Osteocyte (in vitro differentiated cells): ENCODE data around the gene MINPP1. TPM values are rescaled to one million over a fixed set of nuclear protein-coding genes. Genes with fewer than 3 reads are reported as not detected.

Experiments used
- DNase-seq: peaks from one replicate; pipeline ENCODE4 v3.0.0; 2021; ENCODE audit warnings: mixed read lengths; ENCODE audit not compliant: unreplicated experiment; ENCODE audit errors: extremely low spot score
- H3K27ac Mint-ChIP-seq: one replicate; pipeline ENCODE4 v1.8.0; 2021; ENCODE audit warnings: mild to moderate bottlenecking, mixed read lengths; ENCODE audit not compliant: unreplicated experiment
- H3K27me3 Mint-ChIP-seq: one replicate; pipeline ENCODE4 v1.8.0; 2021; ENCODE audit warnings: mixed read lengths; ENCODE audit not compliant: unreplicated experiment
- H3K36me3 Mint-ChIP-seq: one replicate; pipeline ENCODE4 v1.8.0; 2021; ENCODE audit warnings: mixed read lengths; ENCODE audit not compliant: unreplicated experiment
- H3K4me1 Mint-ChIP-seq: one replicate; pipeline ENCODE4 v1.8.0; 2021; ENCODE audit warnings: mixed read lengths; ENCODE audit not compliant: unreplicated experiment
- H3K4me3 Mint-ChIP-seq: one replicate; pipeline ENCODE4 v1.8.0; 2021; ENCODE audit warnings: mild to moderate bottlenecking, moderate library complexity, mixed read lengths; ENCODE audit not compliant: unreplicated experiment
- H3K9me3 Mint-ChIP-seq: one replicate; pipeline ENCODE4 v1.8.0; 2021; ENCODE audit warnings: mixed read lengths; ENCODE audit not compliant: unreplicated experiment
- total RNA-seq: library from RNA; stranded (reverse); gene quantifications from 2 replicates; pipeline ENCODE4 v1.2.1, GENCODE V29; 2021
- TF ChIP-seq, protein P1 (sequence below): fragments of 200-600 bp; sonication (generic); IDR thresholded peaks from 2 replicates; pipeline ENCODE4 v1.5.0; 2021; ENCODE audit warnings: antibody characterized with exemption, mild to moderate bottlenecking, moderate library complexity

Gene MINPP1
- total RNA-seq, 1 donor from 2014 or later: 22.9 TPM

DNA sequence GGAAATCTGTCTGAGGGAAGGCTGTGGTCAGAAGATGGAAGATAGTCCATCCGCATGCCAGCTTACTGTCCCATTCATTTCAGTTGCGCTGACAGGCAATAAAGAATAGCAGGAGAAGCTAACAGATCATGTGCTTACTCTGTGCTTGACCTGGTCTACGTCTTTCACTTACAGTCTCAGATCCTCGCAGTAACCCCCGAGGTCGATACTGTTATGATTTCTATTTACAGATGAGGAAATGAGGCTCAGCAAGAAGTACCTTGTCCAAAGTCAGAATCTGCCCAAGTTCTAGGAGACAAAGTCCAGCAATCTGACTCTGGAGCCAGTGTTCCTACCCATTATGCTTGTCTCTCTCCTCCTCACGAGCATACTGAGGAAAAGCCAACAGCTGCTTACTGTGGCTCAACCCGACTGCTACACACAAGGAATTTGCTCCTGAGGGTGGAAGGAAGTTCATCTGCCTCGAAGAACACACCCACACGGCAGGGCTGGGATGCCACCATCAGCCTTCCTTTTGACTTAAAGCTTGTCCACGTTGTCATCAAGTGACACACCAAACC lies 74.2 kb downstream of the MINPP1 start:
- Mint-ChIP-seq H3K27ac (no peak overlapping the region), H3K4me1 (peaks cover 19% of the 10 kb centered on the region), H3K36me3 (no peaks in the 10 kb centered on the region), H3K27me3 (peaks cover 7% of the 10 kb centered on the region), H3K9me3 (no peaks in the 10 kb centered on the region), H3K4me3 (no peak overlapping the region)
- TF ChIP-seq, protein P1, sequence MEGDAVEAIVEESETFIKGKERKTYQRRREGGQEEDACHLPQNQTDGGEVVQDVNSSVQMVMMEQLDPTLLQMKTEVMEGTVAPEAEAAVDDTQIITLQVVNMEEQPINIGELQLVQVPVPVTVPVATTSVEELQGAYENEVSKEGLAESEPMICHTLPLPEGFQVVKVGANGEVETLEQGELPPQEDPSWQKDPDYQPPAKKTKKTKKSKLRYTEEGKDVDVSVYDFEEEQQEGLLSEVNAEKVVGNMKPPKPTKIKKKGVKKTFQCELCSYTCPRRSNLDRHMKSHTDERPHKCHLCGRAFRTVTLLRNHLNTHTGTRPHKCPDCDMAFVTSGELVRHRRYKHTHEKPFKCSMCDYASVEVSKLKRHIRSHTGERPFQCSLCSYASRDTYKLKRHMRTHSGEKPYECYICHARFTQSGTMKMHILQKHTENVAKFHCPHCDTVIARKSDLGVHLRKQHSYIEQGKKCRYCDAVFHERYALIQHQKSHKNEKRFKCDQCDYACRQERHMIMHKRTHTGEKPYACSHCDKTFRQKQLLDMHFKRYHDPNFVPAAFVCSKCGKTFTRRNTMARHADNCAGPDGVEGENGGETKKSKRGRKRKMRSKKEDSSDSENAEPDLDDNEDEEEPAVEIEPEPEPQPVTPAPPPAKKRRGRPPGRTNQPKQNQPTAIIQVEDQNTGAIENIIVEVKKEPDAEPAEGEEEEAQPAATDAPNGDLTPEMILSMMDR: no peak
- DNase-seq: no peak

- DNase-seq: no peak
- H3K9me3 Mint-ChIP-seq: no peaks in the 10 kb centered on the region
- H3K36me3 Mint-ChIP-seq: no peaks in the 10 kb centered on the region
- H3K27ac Mint-ChIP-seq: peak overlapping the region; percentile 38
- TF ChIP-seq, protein P1: no peak
- no peak overlapping the region for H3K4me3 Mint-ChIP-seq
- peaks cover 4% of the 10 kb centered on the region for H3K27me3 Mint-ChIP-seq
- peaks cover 19% of the 10 kb centered on the region for H3K4me1 Mint-ChIP-seq
Measured at GRCh38 chr10:87579563-87579962, 74.9 kb downstream of the MINPP1 start.

GRCh38 chr10:87580016-87580415 lies 75.3 kb downstream of the MINPP1 start:
- Mint-ChIP-seq H3K4me3 (no peak overlapping the region), H3K36me3 (no peaks in the 10 kb centered on the region)
- TF ChIP-seq, protein P1: no peak

DNA sequence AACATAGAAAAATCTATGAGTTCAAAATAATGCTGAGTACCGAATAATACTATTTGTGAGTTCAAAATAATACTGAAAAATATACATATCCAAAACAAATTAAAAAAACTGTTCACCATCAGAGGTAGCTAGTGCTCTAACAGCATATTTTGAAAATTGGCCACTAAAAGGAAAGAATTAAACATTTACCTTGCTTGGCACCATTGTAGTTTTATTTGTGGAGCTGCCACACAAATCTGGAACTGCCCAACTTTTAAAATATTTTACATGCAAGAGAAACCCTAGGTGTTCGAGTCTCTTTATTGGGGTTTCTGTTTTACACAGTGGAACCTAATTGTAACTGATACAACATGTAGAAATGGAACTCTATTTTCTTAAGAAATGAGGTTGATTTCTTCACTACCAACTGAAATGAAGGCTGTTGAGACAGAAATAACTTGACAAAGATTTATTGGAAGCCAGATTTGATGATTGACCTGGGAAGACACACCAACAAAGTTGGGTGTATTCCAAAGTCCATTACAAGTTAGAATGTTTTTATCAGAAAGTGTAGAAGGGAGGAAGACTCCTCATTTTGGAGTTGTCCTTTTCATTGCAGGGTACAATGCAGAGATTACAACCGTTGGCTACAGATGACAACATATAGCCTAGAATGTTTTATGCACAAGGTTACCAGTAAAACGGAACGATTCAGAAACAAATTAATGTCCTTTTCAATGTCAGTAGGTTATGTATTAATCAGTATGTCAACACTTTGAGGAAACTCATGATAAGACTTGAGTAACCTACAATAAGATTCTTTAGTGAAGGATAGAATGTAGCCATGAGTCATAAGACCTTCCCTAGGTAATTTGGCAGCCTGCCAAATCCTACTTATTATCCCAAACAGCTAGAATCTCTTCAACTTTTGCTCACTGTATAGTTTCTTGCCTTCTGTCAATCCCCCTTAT lies 81.1 kb downstream of the MINPP1 start:
- peaks cover 3% of the 10 kb centered on the region for H3K27me3 Mint-ChIP-seq
- no peak overlapping the region for H3K4me3 Mint-ChIP-seq
- no peak for DNase-seq
- H3K36me3 Mint-ChIP-seq: no peaks in the 10 kb centered on the region
- peaks cover 26% of the 10 kb centered on the region for H3K4me1 Mint-ChIP-seq
- peaks cover 4% of the 10 kb centered on the region for H3K9me3 Mint-ChIP-seq
- no peak overlapping the region for H3K27ac Mint-ChIP-seq
- TF ChIP-seq, protein P1: no peak

More at GRCh38 chr10:87580016-87580415, 75.3 kb downstream of the MINPP1 start:
- no peaks in the 10 kb centered on the region for H3K9me3 Mint-ChIP-seq
- H3K27me3 Mint-ChIP-seq: peaks cover 4% of the 10 kb centered on the region
- peaks cover 19% of the 10 kb centered on the region for H3K4me1 Mint-ChIP-seq
- H3K27ac Mint-ChIP-seq: no peak overlapping the region
- DNase-seq: no peak

- Mint-ChIP-seq H3K27ac (peak overlapping the region; percentile 33), H3K9me3 (peaks cover 4% of the 10 kb centered on the region), H3K27me3 (peaks cover 11% of the 10 kb centered on the region), H3K4me1 (peaks cover 36% of the 10 kb centered on the region), H3K36me3 (no peaks in the 10 kb centered on the region), H3K4me3 (no peak overlapping the region)
- TF ChIP-seq, protein P1: no peak
- DNase-seq: no peak
Measured at GRCh38 chr10:87589645-87590051, 85.0 kb downstream of the MINPP1 start.
